Measurements from ENCODE around the gene SMAD6.
"Not testable (repeated sequence)": the region's sequence is repeated elsewhere in the genome, so short reads cannot be mapped to it uniquely, and the experiment has no call there.

The SMAD6 gene

GRCh38 chr15:66825139-66825538 lies 123.1 kb downstream of the SMAD6 start:
- DNase-seq (ENCODE audit: low spot score), result no peak

GRCh38 chr15:66825731-66826130 lies 123.7 kb downstream of the SMAD6 start:
- no peak for DNase-seq (ENCODE audit: low spot score)

GRCh38 chr15:66826507-66826906 lies 124.5 kb downstream of the SMAD6 start:
- no peak for DNase-seq (ENCODE audit: low spot score)

GRCh38 chr15:66827039-66827697 lies 125.1 kb downstream of the SMAD6 start:
- no peak for DNase-seq (ENCODE audit: low spot score)

GRCh38 chr15:66827698-66828055 lies 125.6 kb downstream of the SMAD6 start:
- no peak for DNase-seq (ENCODE audit: low spot score)

- DNase-seq (ENCODE audit: low spot score), result not testable (repeated sequence)
Observed at GRCh38 chr15:66828817-66829541, 126.9 kb downstream of the SMAD6 start.

- DNase-seq (ENCODE audit: low spot score), result no peak
Observed at GRCh38 chr15:66829551-66830121, 127.6 kb downstream of the SMAD6 start.

- DNase-seq (ENCODE audit: low spot score), result no peak
Observed at GRCh38 chr15:66830358-66830757, 128.3 kb downstream of the SMAD6 start.

GRCh38 chr15:66830823-66831222 lies 128.8 kb downstream of the SMAD6 start:
- no peak for DNase-seq (ENCODE audit: low spot score)

GRCh38 chr15:66831289-66831688 lies 129.3 kb downstream of the SMAD6 start:
- DNase-seq (ENCODE audit: low spot score), result no peak

- DNase-seq (ENCODE audit: low spot score), result no peak
Observed at GRCh38 chr15:66831801-66832390, 129.9 kb downstream of the SMAD6 start.
